Coronary artery (tissue), 2 donors: ENCODE data around the gene FGFR1OP2.

Experiments
- DNase-seq: peaks from one replicate; pipeline ENCODE4 v3.0.0-alpha.2; 2017; ENCODE audit warnings: low spot score
- H3K27ac ChIP-seq, 2 donors: fragments of 200-600 bp; sonication (generic); one replicate each; pipeline ENCODE4 v1.5.1; 2016 to 2019
- H3K4me3 ChIP-seq: fragments of 200-600 bp; sonication (generic); 2 replicates; pipeline ENCODE4 v1.5.1; 2016; ENCODE audit warnings: mild to moderate bottlenecking, moderate library complexity
- TF ChIP-seq, protein P1 (sequence below): fragments of 200-600 bp; sonication (generic); IDR thresholded peaks from one replicate; pipeline ENCODE4 v1.5.1; 2019; ENCODE audit warnings: antibody characterized with exemption

The FGFR1OP2 gene

GRCh38 chr12:27012239-27012981 is 74.1 kb downstream of the FGFR1OP2 start:
- no peak for DNase-seq
- H3K4me3 ChIP-seq, result peak overlapping the region; percentile 48

GRCh38 chr12:27012982-27013255 is 74.6 kb downstream of the FGFR1OP2 start:
- Histone ChIP-seq H3K27ac (peak overlapping the region in 1 of 2 donors; percentile 24), H3K4me3 (peak overlapping the region; percentile 88)
- no peak for DNase-seq
- TF ChIP-seq, protein P1, sequence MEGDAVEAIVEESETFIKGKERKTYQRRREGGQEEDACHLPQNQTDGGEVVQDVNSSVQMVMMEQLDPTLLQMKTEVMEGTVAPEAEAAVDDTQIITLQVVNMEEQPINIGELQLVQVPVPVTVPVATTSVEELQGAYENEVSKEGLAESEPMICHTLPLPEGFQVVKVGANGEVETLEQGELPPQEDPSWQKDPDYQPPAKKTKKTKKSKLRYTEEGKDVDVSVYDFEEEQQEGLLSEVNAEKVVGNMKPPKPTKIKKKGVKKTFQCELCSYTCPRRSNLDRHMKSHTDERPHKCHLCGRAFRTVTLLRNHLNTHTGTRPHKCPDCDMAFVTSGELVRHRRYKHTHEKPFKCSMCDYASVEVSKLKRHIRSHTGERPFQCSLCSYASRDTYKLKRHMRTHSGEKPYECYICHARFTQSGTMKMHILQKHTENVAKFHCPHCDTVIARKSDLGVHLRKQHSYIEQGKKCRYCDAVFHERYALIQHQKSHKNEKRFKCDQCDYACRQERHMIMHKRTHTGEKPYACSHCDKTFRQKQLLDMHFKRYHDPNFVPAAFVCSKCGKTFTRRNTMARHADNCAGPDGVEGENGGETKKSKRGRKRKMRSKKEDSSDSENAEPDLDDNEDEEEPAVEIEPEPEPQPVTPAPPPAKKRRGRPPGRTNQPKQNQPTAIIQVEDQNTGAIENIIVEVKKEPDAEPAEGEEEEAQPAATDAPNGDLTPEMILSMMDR, result no peak

More at GRCh38 chr12:27012239-27012981, 74.1 kb downstream of the FGFR1OP2 start:
- TF ChIP-seq, protein P1, result no peak
- H3K27ac ChIP-seq, result peak overlapping the region; percentile 24 to 60

DNA sequence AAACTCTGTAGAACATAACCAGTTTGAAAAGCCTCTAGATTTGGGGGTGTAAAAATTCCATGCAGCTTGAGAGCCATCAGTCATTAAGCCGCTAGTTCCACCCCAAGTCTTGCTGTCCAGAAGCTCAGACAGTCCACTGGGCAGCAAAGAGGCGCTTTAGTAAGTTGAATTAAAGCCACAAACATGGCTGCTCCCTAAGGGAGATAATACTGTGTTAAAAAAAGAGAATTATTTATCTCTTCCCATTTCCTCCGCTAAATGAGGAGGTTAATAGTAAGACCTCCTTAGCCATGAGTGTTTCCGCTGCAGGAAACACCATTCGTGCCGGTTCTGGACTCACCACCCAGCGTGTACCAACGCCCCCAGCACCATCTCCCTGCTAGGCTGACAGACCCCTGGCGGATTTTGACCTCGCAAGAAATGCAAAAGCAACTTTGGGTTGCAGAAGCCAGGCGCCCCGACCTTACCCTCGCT is 75.4 kb downstream of the FGFR1OP2 start:
- Histone ChIP-seq H3K27ac (peak overlapping the region; percentile 82 to 91), H3K4me3 (peak overlapping the region; percentile 88)
- no peak for DNase-seq
- TF ChIP-seq, protein P1, result no peak

DNA sequence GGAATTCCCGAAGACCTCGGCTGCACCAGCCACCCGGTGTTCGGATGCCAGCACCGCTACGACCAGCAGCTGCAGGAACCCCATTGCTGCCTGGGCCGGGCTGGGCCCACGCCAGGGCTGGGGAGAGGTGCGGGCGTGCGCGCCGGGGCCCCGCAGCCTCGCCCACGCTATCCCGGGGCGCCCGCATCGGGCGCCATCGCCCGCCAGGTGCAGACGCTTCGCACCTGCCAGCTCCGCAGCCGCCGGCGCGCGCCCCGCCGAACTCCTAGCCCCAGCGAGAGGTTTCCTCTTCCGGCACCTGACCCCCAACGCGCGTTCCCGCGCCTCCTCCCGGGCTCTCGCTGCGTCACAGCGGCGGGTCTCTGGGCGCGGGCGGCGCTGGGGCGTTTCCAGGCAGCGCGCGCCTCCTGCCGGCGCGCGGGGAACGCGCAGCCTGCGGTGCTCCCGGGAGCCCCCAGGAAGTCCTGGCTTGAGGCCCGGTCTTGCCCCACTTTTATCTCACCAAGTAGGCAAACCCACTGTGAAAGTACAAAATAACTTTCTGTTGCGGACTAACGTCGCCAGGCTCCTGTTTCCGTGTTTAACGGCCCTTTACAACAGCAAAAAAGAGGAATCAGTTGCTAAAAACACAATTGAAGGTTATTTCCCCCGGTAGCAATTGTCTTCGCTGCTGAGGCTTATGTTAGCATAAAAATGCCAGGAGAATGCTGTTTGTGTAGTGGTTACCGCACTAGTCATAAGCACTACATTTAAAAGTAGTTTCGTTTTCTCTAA is 76.0 kb downstream of the FGFR1OP2 start, which contains the start of gene TM7SF3:
Gene TM7SF3, minus strand, starts transcription at position 300 of the 774 bp plus-strand sequence. Its CDS starts 216 bp downstream, at position 84.
- DNase-seq, result peak; percentile 95
- H3K27ac ChIP-seq, result peak within 1 kb of the TSS; percentile 82 to 91
- TF ChIP-seq, protein P1, result peak; percentile 78
- H3K4me3 ChIP-seq, result peak within 1 kb of the TSS; percentile 88

DNA sequence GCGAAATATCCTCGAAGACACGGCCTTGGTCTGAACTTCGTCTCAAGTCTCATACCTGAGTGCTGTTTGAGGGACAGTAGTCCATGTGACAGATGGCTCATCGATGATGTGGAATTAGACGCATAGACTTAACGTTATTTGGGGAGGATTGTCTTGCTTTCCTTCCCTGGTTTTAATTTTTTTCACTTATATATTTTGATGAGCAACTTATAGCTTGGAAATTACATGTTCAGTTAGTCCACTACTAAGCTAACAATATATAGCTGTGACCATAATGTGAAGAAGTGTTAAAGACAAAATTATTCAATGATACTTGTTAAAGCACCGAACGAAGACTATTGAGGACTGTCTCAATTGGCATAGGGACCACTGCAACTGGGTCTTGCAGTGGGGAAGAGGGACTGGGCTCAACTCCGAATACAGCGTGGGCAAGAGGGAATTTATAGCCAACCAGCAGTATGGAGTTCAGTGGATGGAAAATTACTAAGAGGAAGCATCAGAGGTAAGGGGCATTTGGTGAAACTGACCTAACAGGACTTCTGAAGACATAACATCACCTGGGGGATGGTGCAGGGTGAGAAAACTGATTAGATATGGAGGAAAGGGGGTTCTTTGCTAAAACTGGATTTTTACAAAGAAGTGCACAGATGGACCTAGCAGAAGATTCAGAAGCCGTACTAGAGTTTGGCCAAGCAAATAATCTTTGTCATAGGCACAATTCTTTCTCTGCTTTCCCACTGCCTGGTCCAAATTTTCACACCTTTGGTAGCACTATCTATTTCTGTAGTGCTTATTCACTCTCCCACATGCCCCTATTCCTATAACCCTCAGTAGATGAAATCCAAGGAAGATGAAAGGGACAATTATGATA is 76.8 kb downstream of the FGFR1OP2 start:
- Histone ChIP-seq H3K4me3 (peak overlapping the region; percentile 88), H3K27ac (peak overlapping the region; percentile 82 to 91)
- TF ChIP-seq, protein P1, result no peak
- DNase-seq, result no peak

DNA sequence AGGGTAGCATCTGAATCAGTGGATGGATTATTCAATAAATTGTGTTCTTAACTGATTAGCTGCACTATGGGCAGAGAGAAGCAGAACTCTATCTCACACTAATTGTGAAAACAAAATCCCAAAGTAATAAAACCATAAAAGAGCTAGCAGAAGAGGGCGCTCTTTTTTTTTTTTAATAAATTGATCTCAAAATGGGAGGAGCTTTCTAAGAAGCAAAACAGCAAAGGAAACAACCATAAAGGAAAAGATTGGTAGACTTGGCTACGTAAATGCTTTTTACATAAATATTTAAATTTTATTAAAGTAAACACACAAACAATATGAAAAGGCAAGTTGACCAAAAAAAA is 77.4 kb downstream of the FGFR1OP2 start:
- H3K27ac ChIP-seq, result peak overlapping the region; percentile 82 to 91
- no peak for DNase-seq
- H3K4me3 ChIP-seq, result no peak overlapping the region
- TF ChIP-seq, protein P1, result no peak
